Naive thymus-derived CD4-positive, alpha-beta T cell (primary cell): ENCODE measurements around the gene DENND10. TPM values are rescaled to one million over a fixed set of nuclear protein-coding genes. Genes with fewer than 3 reads are reported as not detected.

ENCODE experiments used
- ATAC-seq: fragments of 150-1000 bp; cut with Tn5 transposase; 2 replicates; pipeline ENCODE4 v1.10.0; 2021; ENCODE audit warnings: mild to moderate bottlenecking, moderate library complexity
- CTCF ChIA-PET: fragments of 350-600 bp; sonication (Branson Sonifier 250); formaldehyde crosslinking; loops from one replicate; lab custom pipeline; 2021; ENCODE audit warnings: antibody characterized with exemption; lab: Charles Lee
- POLR2A ChIA-PET: fragments of 350-600 bp; sonication (Branson Sonifier 250); formaldehyde crosslinking; loops from one replicate; lab custom pipeline; 2021; ENCODE audit warnings: antibody characterized with exemption, inconsistent platforms; lab: Charles Lee
- DNase-seq, 9 donors: peaks; one replicate each; pipeline versions ENCODE4 v3.0.0 to v3.0.0-alpha.2; 2020 to 2022; ENCODE audit warnings: mixed read lengths in 1 of 9
- H3K27ac ChIP-seq: one replicate; pipeline ENCODE4 v1.7.0; 2013; ENCODE audit warnings: mild to moderate bottlenecking, low read depth, low read length, moderate library complexity
- H3K27me3 ChIP-seq, 2 donors: one replicate each; pipeline ENCODE4 v1.7.0; 2013; ENCODE audit warnings: low read length in 2 of 2, mild to moderate bottlenecking in 2 of 2, moderate library complexity in 2 of 2; ENCODE audit not compliant: control insufficient read depth in 2 of 2, insufficient read depth in 2 of 2
- H3K36me3 ChIP-seq, 3 experiments: 1 replicate in 2 of 3; 2 replicates in 1 of 3; pipeline ENCODE4 v1.7.0; 2013; ENCODE audit warnings: low read length in 3 of 3, mild to moderate bottlenecking in 3 of 3, moderate library complexity in 1 of 3; ENCODE audit not compliant: insufficient read depth in 3 of 3, control insufficient read depth in 2 of 3
- H3K4me1 ChIP-seq, 2 donors: one replicate each; pipeline ENCODE4 v1.7.0; 2013; ENCODE audit warnings: low read length in 2 of 2, mild to moderate bottlenecking in 2 of 2, moderate library complexity in 1 of 2; ENCODE audit not compliant: control insufficient read depth in 2 of 2, insufficient read depth in 2 of 2
- H3K4me3 ChIP-seq: 2 replicates; pipeline ENCODE4 v1.7.0; 2013; ENCODE audit warnings: mild to moderate bottlenecking, low read length
- H3K9me3 ChIP-seq, 3 experiments: 1 replicate in 2 of 3; 2 replicates in 1 of 3; pipeline ENCODE4 v1.7.0; 2013; ENCODE audit warnings: low read length in 3 of 3; ENCODE audit not compliant: control insufficient read depth in 2 of 3
- H3K27ac Mint-ChIP-seq, 9 donors: one replicate each; pipeline ENCODE4 v1.8.0; 2020 to 2022; ENCODE audit warnings: mixed read lengths in 9 of 9, mild to moderate bottlenecking in 8 of 9, moderate library complexity in 5 of 9, inconsistent platforms in 2 of 9
- H3K27me3 Mint-ChIP-seq, 5 donors: one replicate each; pipeline ENCODE4 v1.8.0; 2021 to 2022; ENCODE audit warnings: mixed read lengths in 5 of 5, mild to moderate bottlenecking in 1 of 5
- H3K36me3 Mint-ChIP-seq, 5 donors: one replicate each; pipeline ENCODE4 v1.8.0; 2020 to 2022; ENCODE audit warnings: mixed read lengths in 5 of 5, mild to moderate bottlenecking in 3 of 5, inconsistent platforms in 1 of 5
- H3K4me1 Mint-ChIP-seq, 7 donors: one replicate each; pipeline ENCODE4 v1.8.0; 2020 to 2022; ENCODE audit warnings: mixed read lengths in 7 of 7, mild to moderate bottlenecking in 3 of 7, inconsistent platforms in 1 of 7
- H3K4me3 Mint-ChIP-seq, 10 donors: one replicate each; pipeline ENCODE4 v1.8.0; 2020 to 2022; ENCODE audit warnings: mild to moderate bottlenecking in 10 of 10, mixed read lengths in 10 of 10, moderate library complexity in 6 of 10, inconsistent platforms in 2 of 10
- H3K9me3 Mint-ChIP-seq, 11 donors: one replicate each; pipeline ENCODE4 v1.8.0; 2020 to 2022; ENCODE audit warnings: mixed read lengths in 11 of 11, mild to moderate bottlenecking in 4 of 11, inconsistent platforms in 1 of 11, moderate library complexity in 1 of 11
- intact Hi-C, 2 donors: fragments of 100-400 bp; cut with micrococcal nuclease; formaldehyde crosslinking; loops; one replicate each; pipeline ENCODE4 v1.15.1; 2023
- polyA plus RNA-seq, 2 donors: library from polyadenylated mRNA; unstranded; fragments of 300-500 nt; fragmentation: Illumina TruSeq; gene quantifications; one replicate each; pipeline ENCODE4 v1.2.3, GENCODE V29; 2021
- total RNA-seq, 6 experiments: library from RNA in 5 of 6; stranded (reverse) in 5 of 6; gene quantifications; 1 replicate in 5 of 6; 2 replicates in 1 of 6; pipeline ENCODE4 v1.2.3 and lab custom pipeline; 2021 to 2026

Gene DENND10
- total RNA-seq (10 to 100 TPM; 22.1 to 41.7 (median 28.8) TPM), polyA plus RNA-seq (10 to 100 TPM; 26.3 to 29.1 TPM), total RNA-seq (lab: John Stamatoyannopoulos, UW) (15.3 reads per million, percentile 45 among the genes with 10 or more reads in this experiment)

GRCh38 chr10:119103903-119104653 lies at the start of gene DENND10:
Gene DENND10 (plus strand): TSS chr10:119104113. CDS start chr10:119104143, 30 bp downstream.
- H3K36me3 ChIP-seq, result peaks cover 0 to 5% (median 0%) of the 10 kb centered on the region in 3 experiments
- no peaks in the 10 kb centered on the region for H3K9me3 ChIP-seq
- H3K27ac Mint-ChIP-seq, result peak within 1 kb of the TSS; percentile 62 to 96 (median 84)
- peaks cover 5 to 35% (median 14%) of the 10 kb centered on the region in 7 donors for H3K4me1 Mint-ChIP-seq
- POLR2A ChIA-PET, result interaction anchor here (0.6 to 5.4 kb wide), 10 partner anchors 8 to 788 kb away, joined by 3 to 53 read pairs (median 3); partner anchors contain the start of genes EIF3A, SEC23IP and SFXN4
- no peaks in the 10 kb centered on the region for H3K27me3 Mint-ChIP-seq
- peak; percentile 93 for ATAC-seq
- CTCF ChIA-PET, result no interaction called here
- intact Hi-C loops, result loop anchor here (1.0 to 10.0 kb wide), 11 partner anchors 13 to 621 kb away; partner anchors contain the start of genes EIF3A (in 2 of the 2), PRDX3 (in 2 of the 2), SFXN4 (in 2 of the 2) and TIAL1 (in 2 of the 2)
- H3K27me3 ChIP-seq, result no peaks in the 10 kb centered on the region
- peaks cover 6 to 20% of the 10 kb centered on the region in 2 donors for H3K4me1 ChIP-seq
- H3K9me3 Mint-ChIP-seq, result no peaks in the 10 kb centered on the region
- peak within 1 kb of the TSS; percentile 65 to 94 (median 85) for H3K4me3 Mint-ChIP-seq
- peaks cover 0 to 8% (median 5%) of the 10 kb centered on the region in 5 donors for H3K36me3 Mint-ChIP-seq
- peak within 1 kb of the TSS; percentile 69 for H3K27ac ChIP-seq
- H3K4me3 ChIP-seq, result peak within 1 kb of the TSS; percentile 45
- DNase-seq, result peak; percentile 18 to 80 (median 51)

- Histone ChIP-seq H3K9me3 (no peaks in the 10 kb centered on the region), H3K27ac (no peak overlapping the region), H3K4me1 (no peaks in the 10 kb centered on the region), H3K4me3 (no peak overlapping the region), H3K27me3 (no peaks in the 10 kb centered on the region), H3K36me3 (peaks cover 38 to 92% (median 78%) of the 10 kb centered on the region in 3 experiments)
- intact Hi-C loops, result no loop called here
- Mint-ChIP-seq H3K4me3 (no peak overlapping the region), H3K36me3 (peaks cover 23 to 75% (median 41%) of the 10 kb centered on the region in 5 donors), H3K4me1 (peaks cover 0 to 14% (median 6%) of the 10 kb centered on the region in 7 donors), H3K9me3 (no peaks in the 10 kb centered on the region), H3K27me3 (no peaks in the 10 kb centered on the region), H3K27ac (no peak overlapping the region)
- no peak for ATAC-seq
- CTCF ChIA-PET, result no interaction called here
- no peak for DNase-seq
- POLR2A ChIA-PET, result no interaction called here
Observed at GRCh38 chr10:119055472-119055871, 48.4 kb upstream of the DENND10 start.

GRCh38 chr10:119058010-119058409 lies 45.9 kb upstream of the DENND10 start:
- Mint-ChIP-seq H3K36me3 (peaks cover 15 to 62% (median 35%) of the 10 kb centered on the region in 5 donors), H3K4me3 (no peak overlapping the region), H3K4me1 (peaks cover 0 to 16% (median 8%) of the 10 kb centered on the region in 7 donors), H3K27me3 (no peaks in the 10 kb centered on the region), H3K9me3 (no peaks in the 10 kb centered on the region), H3K27ac (peak overlapping the region in 2 of 9 donors; percentile 19 to 45)
- ChIA-PET CTCF (no interaction called here), POLR2A (no interaction called here)
- ATAC-seq (no peak), DNase-seq (no peak)
- H3K36me3 ChIP-seq, result peaks cover 27 to 87% (median 57%) of the 10 kb centered on the region in 3 experiments
- no peaks in the 10 kb centered on the region for H3K4me1 ChIP-seq
- H3K27ac ChIP-seq, result no peak overlapping the region
- no peak overlapping the region for H3K4me3 ChIP-seq
- no peaks in the 10 kb centered on the region for H3K9me3 ChIP-seq
- intact Hi-C loops, result loop anchor here in 1 of 2 donors (2.0 kb wide), 1 partner anchor 15 kb away; no protein-coding TSS in a partner anchor
- no peaks in the 10 kb centered on the region for H3K27me3 ChIP-seq

- Histone ChIP-seq H3K9me3 (no peaks in the 10 kb centered on the region), H3K4me1 (no peaks in the 10 kb centered on the region), H3K27ac (no peak overlapping the region), H3K4me3 (no peak overlapping the region), H3K36me3 (peaks cover 33 to 89% (median 62%) of the 10 kb centered on the region in 3 experiments), H3K27me3 (no peaks in the 10 kb centered on the region)
- POLR2A ChIA-PET, result no interaction called here
- Mint-ChIP-seq H3K9me3 (no peaks in the 10 kb centered on the region), H3K36me3 (peaks cover 15 to 62% (median 41%) of the 10 kb centered on the region in 5 donors), H3K4me1 (peaks cover 3 to 20% (median 8%) of the 10 kb centered on the region in 7 donors), H3K27me3 (no peaks in the 10 kb centered on the region), H3K4me3 (no peak overlapping the region), H3K27ac (no peak overlapping the region)
- CTCF ChIA-PET, result no interaction called here
- intact Hi-C loops, result loop anchor here in 1 of 2 donors (2.0 kb wide), 1 partner anchor 13 kb away; no protein-coding TSS in a partner anchor
- DNase-seq (no peak), ATAC-seq (no peak)
Observed at GRCh38 chr10:119059557-119059956, 44.4 kb upstream of the DENND10 start.

- no peaks in the 10 kb centered on the region for H3K27me3 Mint-ChIP-seq
- peaks cover 5 to 24% (median 10%) of the 10 kb centered on the region in 7 donors for H3K4me1 Mint-ChIP-seq
- Histone ChIP-seq H3K27ac (no peak overlapping the region), H3K4me3 (no peak overlapping the region), H3K4me1 (no peaks in the 10 kb centered on the region), H3K27me3 (no peaks in the 10 kb centered on the region), H3K9me3 (no peaks in the 10 kb centered on the region), H3K36me3 (peaks cover 38 to 89% (median 62%) of the 10 kb centered on the region in 3 experiments)
- no peaks in the 10 kb centered on the region for H3K9me3 Mint-ChIP-seq
- no peak for ATAC-seq
- CTCF ChIA-PET, result no interaction called here
- intact Hi-C loops, result loop anchor here in 1 of 2 donors (5.0 kb wide), 1 partner anchor 772 kb away; no protein-coding TSS in a partner anchor
- peak overlapping the region in 1 of 9 donors; percentile 22 for H3K27ac Mint-ChIP-seq
- no peak overlapping the region for H3K4me3 Mint-ChIP-seq
- peaks cover 16 to 62% (median 45%) of the 10 kb centered on the region in 5 donors for H3K36me3 Mint-ChIP-seq
- POLR2A ChIA-PET, result no interaction called here
- DNase-seq, result no peak
Observed at GRCh38 chr10:119060107-119060506, 43.8 kb upstream of the DENND10 start.

GRCh38 chr10:119061352-119061751 lies 42.6 kb upstream of the DENND10 start:
- Histone ChIP-seq H3K9me3 (no peaks in the 10 kb centered on the region), H3K27me3 (no peaks in the 10 kb centered on the region), H3K4me3 (no peak overlapping the region), H3K27ac (no peak overlapping the region), H3K36me3 (peaks cover 43 to 92% (median 58%) of the 10 kb centered on the region in 3 experiments), H3K4me1 (no peaks in the 10 kb centered on the region)
- Mint-ChIP-seq H3K27me3 (no peaks in the 10 kb centered on the region), H3K9me3 (no peaks in the 10 kb centered on the region), H3K36me3 (peaks cover 21 to 65% (median 48%) of the 10 kb centered on the region in 5 donors), H3K4me3 (no peak overlapping the region), H3K4me1 (peaks cover 6 to 24% (median 10%) of the 10 kb centered on the region in 7 donors), H3K27ac (peak overlapping the region in 4 of 9 donors; percentile 18 to 52 (median 32))
- POLR2A ChIA-PET, result no interaction called here
- no peak for DNase-seq
- ATAC-seq, result no peak
- intact Hi-C loops, result loop anchor here in 1 of 2 donors (5.0 kb wide), 1 partner anchor 771 kb away; no protein-coding TSS in a partner anchor
- CTCF ChIA-PET, result no interaction called here
